Heart left ventricle (tissue), 16 donors: ENCODE results near the gene ZBTB45. TPM values are rescaled to one million over a fixed set of nuclear protein-coding genes. Genes with fewer than 3 reads are reported as not detected.

Source experiments
- ATAC-seq, 4 donors: fragments of 200-7000 bp; cut with Tn5 transposase; one replicate each; pipeline ENCODE4 v1.9.1; 2020 to 2022; ENCODE audit warnings: moderate library complexity in 4 of 4, mild to moderate bottlenecking in 3 of 4, moderate number of reproducible peaks in 1 of 4
- DNase-seq, 5 donors: peaks; one replicate each; pipeline ENCODE4 v3.0.0-alpha.2; 2020
- H3K27ac ChIP-seq, 12 donors: fragments of 200-600 bp; sonication (generic) in 4 of 12; one replicate each; pipeline versions ENCODE4 v1.5.0 to v1.8.0; 2016 to 2022; ENCODE audit warnings: mild to moderate bottlenecking in 2 of 12
- H3K27me3 ChIP-seq, 9 donors: fragments of 200-600 bp; sonication (generic) in 2 of 9; one replicate each; pipeline versions ENCODE4 v1.5.1 to v1.8.0; 2016 to 2022; ENCODE audit warnings: mild to moderate bottlenecking in 3 of 9
- H3K36me3 ChIP-seq, 9 donors: fragments of 200-600 bp; sonication (generic) in 2 of 9; one replicate each; pipeline versions ENCODE4 v1.5.0 to v1.8.0; 2018 to 2022; ENCODE audit warnings: mild to moderate bottlenecking in 2 of 9
- H3K4me1 ChIP-seq, 12 donors: fragments of 200-600 bp; sonication (generic) in 4 of 12; one replicate each; pipeline versions ENCODE4 v1.5.0 to v1.8.0; 2016 to 2022; ENCODE audit warnings: mild to moderate bottlenecking in 3 of 12
- H3K4me3 ChIP-seq, 12 donors: fragments of 200-600 bp; sonication (generic) in 4 of 12; one replicate each; pipeline versions ENCODE4 v1.5.0 to v1.8.0; 2017 to 2022; ENCODE audit warnings: mild to moderate bottlenecking in 9 of 12, moderate library complexity in 4 of 12
- H3K9me3 ChIP-seq, 12 donors: fragments of 200-600 bp; sonication (generic) in 4 of 12; one replicate each; pipeline versions ENCODE4 v1.5.0 to v1.8.0; 2016 to 2022; ENCODE audit warnings: mild to moderate bottlenecking in 1 of 12
- POLR2A ChIP-seq, 2 donors: fragments of 450-650 bp; IDR thresholded peaks; one replicate each; pipeline ENCODE4 v1.6.1; 2017; ENCODE audit warnings: antibody characterized with exemption in 2 of 2, mild to moderate bottlenecking in 2 of 2, moderate library complexity in 2 of 2
- WGBS, 4 donors: extraction: QIAGEN DNeasy Blood & Tissue Kit in 2 of 4; methylation state at CpG; one replicate each; pipeline versions ENCODE4 v1.1.5 to v1.1.7; 2013 to 2018; 5-methylcytosine and 5-hydroxymethylcytosine counted together
- intact Hi-C, 10 donors: fragments of 100-400 bp; cut with DNase I; formaldehyde crosslinking; loops; one replicate each; pipeline versions ENCODE4 v1.11.1 to v1.14.2; 2022
- polyA plus RNA-seq, 2 donors: library from polyadenylated mRNA; stranded (reverse); fragments of 200-250 nt; gene quantifications; one replicate each; pipeline ENCODE4 v1.2.3, GENCODE V29; 2013
- total RNA-seq, 9 donors: library from RNA; depleted of rRNA in 2 of 9; stranded (reverse); fragments of >200 nt in 2 of 9; fragmentation: NEBNext Ultra II Directional in 3 of 9; extraction: Animal tissue kit (Norgen Biotek cat#: 25700) in 3 of 9; gene quantifications; one replicate each; pipeline versions ENCODE4 v1.1.0 to v1.2.4, GENCODE V29; 2016 to 2023
- TF ChIP-seq, protein P1 (sequence below), 12 donors: fragments of 200-600 bp; sonication (generic) in 4 of 12; IDR thresholded peaks; one replicate each; pipeline versions ENCODE4 v1.5.0 to v1.8.0; 2018 to 2022; ENCODE audit warnings: antibody characterized with exemption in 12 of 12, mild to moderate bottlenecking in 5 of 12
- donor health status: ischemic (EF 13 %, LVEDD 7.1; RV severe dilation, severe dysfunction).
- donor health status: healthy with polysubstance abuse.
- donor health status: DM: no; HTN: yes; CAD: no.
- donor health status: DM: no; HTN: no; CAD: no.
- donor health status: ischemic (EF 25% LVEDD 6.9; RV normal size, moderate dysfunction).
- donor health status: ischemic (EF 25% LVEDD 5.7; RV mildly dilated, moderate dysfunction).
- donor health status: healthy.
- donor health status: DM: yes; HTN: yes; CAD: no.
- donor health status: ischemic (EF 35%, LVEDD 5.7; RV mildly dilated, moderate dysfunction).
- donor health status: nonischemic (EF 11% LVEDD 7.7; RV severe dilation, severe dysfunction).
- donor health status: DM: yes; HTN: yes; CAD: no.
- donor health status: PGD.
- donor health status: ischemic (EF 29% LVEDD 5.4; RV normal size, mild dysfunction).
- donor health status: nonischemic (EF 23%, LVEDD 6.1; RV moderate dilation, normal function).

ZBTB45 gene
- total and polyA plus RNA-seq, 11 donors, result 6.9 to 13.4 (median 10.4) TPM

DNA sequence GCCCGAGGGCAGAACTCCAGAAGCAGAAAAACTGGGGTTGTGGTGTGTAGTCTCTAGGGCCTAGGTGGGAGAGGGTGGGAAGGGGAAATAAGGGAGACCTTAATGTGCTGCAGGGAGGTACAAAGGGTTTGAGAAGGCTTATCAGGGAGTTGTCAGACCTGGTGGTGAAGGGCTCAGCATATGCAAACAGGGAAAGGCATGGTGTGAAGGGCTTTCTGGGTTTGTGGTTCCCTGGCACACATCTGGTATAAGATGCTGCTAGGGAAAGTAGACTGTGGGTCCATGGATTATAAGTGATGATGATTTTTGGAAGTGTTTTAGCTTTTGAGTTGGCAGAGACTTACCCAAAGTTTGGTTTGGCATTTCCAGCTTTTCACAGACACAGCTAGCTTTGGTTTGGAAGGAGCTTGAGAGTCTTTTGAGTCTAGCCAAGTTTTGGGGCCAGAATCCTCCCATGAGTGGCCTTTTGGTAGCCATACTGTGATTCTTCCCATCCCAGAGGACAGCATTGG lies 26.5 kb upstream of the ZBTB45 start:
- Histone ChIP-seq H3K27ac (peak overlapping the region in 1 of 12 donors; percentile 98), H3K36me3 (peaks cover 0 to 55% (median 45%) of the 10 kb centered on the region in 9 donors), H3K4me1 (peaks cover 12 to 36% (median 25%) of the 10 kb centered on the region in 12 donors), H3K27me3 (no peaks in the 10 kb centered on the region), H3K4me3 (peak overlapping the region; percentile 78 to 100 (median 92)), H3K9me3 (no peaks in the 10 kb centered on the region)
- no peak for DNase-seq
- no peak for ATAC-seq
- 15 to 25% (median 22%) methylated on average over 1 of the region's 1 CpG for WGBS, 4 donors
- TF ChIP-seq POLR2A (IDR thresholded peaks at IDR 0.05), result no peak
- TF ChIP-seq, protein P1, sequence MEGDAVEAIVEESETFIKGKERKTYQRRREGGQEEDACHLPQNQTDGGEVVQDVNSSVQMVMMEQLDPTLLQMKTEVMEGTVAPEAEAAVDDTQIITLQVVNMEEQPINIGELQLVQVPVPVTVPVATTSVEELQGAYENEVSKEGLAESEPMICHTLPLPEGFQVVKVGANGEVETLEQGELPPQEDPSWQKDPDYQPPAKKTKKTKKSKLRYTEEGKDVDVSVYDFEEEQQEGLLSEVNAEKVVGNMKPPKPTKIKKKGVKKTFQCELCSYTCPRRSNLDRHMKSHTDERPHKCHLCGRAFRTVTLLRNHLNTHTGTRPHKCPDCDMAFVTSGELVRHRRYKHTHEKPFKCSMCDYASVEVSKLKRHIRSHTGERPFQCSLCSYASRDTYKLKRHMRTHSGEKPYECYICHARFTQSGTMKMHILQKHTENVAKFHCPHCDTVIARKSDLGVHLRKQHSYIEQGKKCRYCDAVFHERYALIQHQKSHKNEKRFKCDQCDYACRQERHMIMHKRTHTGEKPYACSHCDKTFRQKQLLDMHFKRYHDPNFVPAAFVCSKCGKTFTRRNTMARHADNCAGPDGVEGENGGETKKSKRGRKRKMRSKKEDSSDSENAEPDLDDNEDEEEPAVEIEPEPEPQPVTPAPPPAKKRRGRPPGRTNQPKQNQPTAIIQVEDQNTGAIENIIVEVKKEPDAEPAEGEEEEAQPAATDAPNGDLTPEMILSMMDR (IDR thresholded peaks at IDR 0.05), result no peak
- intact Hi-C loops, result no loop called here

DNA sequence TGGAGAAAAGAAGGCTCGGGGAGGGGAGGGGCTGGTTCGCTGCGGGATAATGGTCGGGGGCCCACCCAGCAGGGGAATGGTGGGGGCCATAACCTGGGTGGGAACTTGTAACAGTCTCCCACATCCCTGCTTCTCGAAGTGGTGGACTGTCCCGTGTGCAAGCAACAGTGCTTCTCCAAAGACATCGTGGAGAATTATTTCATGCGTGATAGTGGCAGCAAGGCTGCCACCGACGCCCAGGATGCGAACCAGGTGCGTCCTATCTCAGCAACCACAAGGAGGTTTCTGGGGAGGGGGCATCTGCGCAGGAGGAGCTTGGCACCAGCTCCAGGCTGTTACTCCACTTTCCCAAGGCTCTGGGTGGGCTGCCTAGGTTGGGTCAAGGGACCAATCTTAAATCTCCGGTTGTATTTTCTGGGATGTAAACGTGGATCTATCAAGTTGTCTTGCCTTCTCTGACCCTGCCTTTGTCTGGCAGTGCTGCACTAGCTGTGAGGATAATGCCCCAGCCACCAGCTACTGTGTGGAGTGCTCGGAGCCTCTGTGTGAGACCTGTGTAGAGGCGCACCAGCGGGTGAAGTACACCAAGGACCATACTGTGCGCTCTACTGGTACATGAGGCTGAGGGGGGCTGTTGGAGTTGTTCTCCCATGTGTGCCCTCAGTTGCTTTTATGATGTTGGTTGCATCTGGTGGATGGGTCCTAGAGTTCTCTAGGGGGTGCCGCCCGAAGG lies 25.8 kb upstream of the ZBTB45 start:
- peaks cover 12 to 36% (median 25%) of the 10 kb centered on the region in 12 donors for H3K4me1 ChIP-seq
- H3K9me3 ChIP-seq, result no peaks in the 10 kb centered on the region
- intact Hi-C loops, result no loop called here

DNA sequence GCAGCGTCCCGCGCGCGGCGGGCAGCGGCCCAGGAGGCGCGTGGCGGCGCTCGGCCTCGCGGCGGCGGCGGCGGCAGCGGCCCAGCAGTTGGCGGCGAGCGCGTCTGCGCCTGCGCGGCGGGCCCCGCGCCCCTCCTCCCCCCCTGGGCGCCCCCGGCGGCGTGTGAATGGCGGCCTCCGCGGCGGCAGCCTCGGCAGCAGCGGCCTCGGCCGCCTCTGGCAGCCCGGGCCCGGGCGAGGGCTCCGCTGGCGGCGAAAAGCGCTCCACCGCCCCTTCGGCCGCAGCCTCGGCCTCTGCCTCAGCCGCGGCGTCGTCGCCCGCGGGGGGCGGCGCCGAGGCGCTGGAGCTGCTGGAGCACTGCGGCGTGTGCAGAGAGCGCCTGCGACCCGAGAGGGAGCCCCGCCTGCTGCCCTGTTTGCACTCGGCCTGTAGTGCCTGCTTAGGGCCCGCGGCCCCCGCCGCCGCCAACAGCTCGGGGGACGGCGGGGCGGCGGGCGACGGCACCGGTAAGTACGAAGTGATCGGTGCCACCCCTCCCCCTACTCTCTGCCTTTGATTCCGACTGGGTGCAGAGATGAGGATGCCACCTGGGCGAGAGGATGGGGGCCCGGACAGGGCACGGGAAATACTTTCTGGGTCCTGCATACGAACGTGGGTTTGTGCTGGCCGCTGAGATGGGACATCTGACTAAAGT lies 25.1 kb upstream of the ZBTB45 start:
- ATAC-seq, result peak in 2 of 4 donors; percentile 6 to 26
- peak in 3 of 5 donors; percentile 48 to 77 (median 52) for DNase-seq

More for the DNA sequence above, 25.8 kb upstream of the ZBTB45 start:
- TF ChIP-seq, protein P1 (IDR thresholded peaks at IDR 0.05), result no peak
- no peak for TF ChIP-seq POLR2A (IDR thresholded peaks at IDR 0.05)
- ATAC-seq, result no peak
- H3K27me3 ChIP-seq, result no peaks in the 10 kb centered on the region
- no peak for DNase-seq
- H3K27ac ChIP-seq, result peak overlapping the region in 10 of 12 donors; percentile 68 to 98 (median 96)
- H3K36me3 ChIP-seq, result peaks cover 0 to 49% (median 39%) of the 10 kb centered on the region in 9 donors
- WGBS, 4 donors, result 7 to 15% (median 10%) methylated on average over 19 to 21 of the region's 21 CpGs
- peak overlapping the region; percentile 78 to 100 (median 92) for H3K4me3 ChIP-seq

More for the DNA sequence above, 25.1 kb upstream of the ZBTB45 start:
- peaks cover 0 to 42% (median 32%) of the 10 kb centered on the region in 9 donors for H3K36me3 ChIP-seq
- no peaks in the 10 kb centered on the region for H3K9me3 ChIP-seq
- intact Hi-C loops, result loop anchor here in 3 of 10 donors (1.0 kb wide), 3 partner anchors 11 to 29 kb away; partner anchors contain the start of genes CHMP2A (in 2 of the 3), MZF1 (in 2 of the 3) and ZBTB45 (in 2 of the 3)
- peak overlapping the region; percentile 87 to 98 (median 96) for H3K27ac ChIP-seq
- H3K4me3 ChIP-seq, result peak overlapping the region; percentile 78 to 100 (median 92)
- no peaks in the 10 kb centered on the region for H3K27me3 ChIP-seq
- TF ChIP-seq, protein P1 (IDR thresholded peaks at IDR 0.05), result no peak
- no peak for TF ChIP-seq POLR2A (IDR thresholded peaks at IDR 0.05)
- WGBS, 4 donors, result 0 to 1% (median 1%) methylated on average over 14 to 92 of the region's 92 CpGs
- peaks cover 12 to 36% (median 25%) of the 10 kb centered on the region in 12 donors for H3K4me1 ChIP-seq
